LNCAP (cell line): Measurements from ENCODE around the gene CCNG2.

Experiments
- CTCF ChIP-seq: fragments of 450-650 bp; IDR thresholded peaks from 2 replicates; pipeline ENCODE4 v1.5.1; 2017; ENCODE audit warnings: mild to moderate bottlenecking

CCNG2 gene

GRCh38 chr4:77141964-77142645, 14.9 kb upstream of the CCNG2 start:
- TF ChIP-seq CTCF, result no peak

- no peak for TF ChIP-seq CTCF
Measured at GRCh38 chr4:77142646-77143028, 14.4 kb upstream of the CCNG2 start.

- no peak for TF ChIP-seq CTCF
Measured at GRCh38 chr4:77143091-77143490, 13.9 kb upstream of the CCNG2 start.

- no peak for TF ChIP-seq CTCF
Measured at GRCh38 chr4:77145842-77146185, 11.2 kb upstream of the CCNG2 start.

GRCh38 chr4:77146186-77147078, 10.6 kb upstream of the CCNG2 start:
- no peak for TF ChIP-seq CTCF

- TF ChIP-seq CTCF, result no peak
Measured at GRCh38 chr4:77147079-77147782, 9.8 kb upstream of the CCNG2 start.

- no peak for TF ChIP-seq CTCF
Measured at GRCh38 chr4:77148078-77148477, 8.9 kb upstream of the CCNG2 start.
